Measurements from ENCODE around the gene MIEF2. TPM values are rescaled to one million over a fixed set of nuclear protein-coding genes. Genes with fewer than 3 reads are reported as not detected.

Gene MIEF2
- polyA plus RNA-seq, 1 donor from 2014 or later, result 74.9 TPM

- Histone ChIP-seq H3K9me2 (ENCODE audit: insufficient read depth, low read length) (no peaks in the 10 kb centered on the region), H3K27ac (ENCODE audit: low read length) (no peak overlapping the region), H2AFZ (ENCODE audit: low read depth, low read length) (no peak overlapping the region), H3F3A (ENCODE audit: insufficient read depth, low read length, poor library complexity, severe bottlenecking) (no peaks in the 10 kb centered on the region), H3K79me2 (replicated peaks; ENCODE audit: insufficient read depth, low read length) (no peaks in the 10 kb centered on the region), H3K4me3 (ENCODE audit: low read length) (no peak overlapping the region), H3K36me3 (ENCODE audit: insufficient read depth, low read length) (no peaks in the 10 kb centered on the region), H3K4me2 (ENCODE audit: low read length) (no peak overlapping the region), H3K27me3 (ENCODE audit: insufficient read depth, low read depth, low read length) (no peaks in the 10 kb centered on the region), H4K20me1 (ENCODE audit: insufficient read depth) (no peaks in the 10 kb centered on the region), H3K9me3 (ENCODE audit: low read length) (no peaks in the 10 kb centered on the region), H3K9ac (ENCODE audit: low read length) (no peak overlapping the region)
- no peak for TF ChIP-seq RAD21 (conservative IDR thresholded peaks at IDR 0.05)
- TF ChIP-seq POLR2AphosphoS5 (IDR thresholded peaks at IDR 0.05), result no peak
- no peak for TF ChIP-seq MXI1 (conservative IDR thresholded peaks at IDR 0.05; ENCODE audit: poor library complexity, severe bottlenecking)
- TF ChIP-seq SMC3 (conservative IDR thresholded peaks at IDR 0.05; ENCODE audit: poor library complexity), result no peak
- TF ChIP-seq TAF1 (IDR thresholded peaks at IDR 0.05; ENCODE audit: low read depth), result no peak
Observed at GRCh38 chr17:18280766-18281371, 20.4 kb downstream of the MIEF2 start.

DNA sequence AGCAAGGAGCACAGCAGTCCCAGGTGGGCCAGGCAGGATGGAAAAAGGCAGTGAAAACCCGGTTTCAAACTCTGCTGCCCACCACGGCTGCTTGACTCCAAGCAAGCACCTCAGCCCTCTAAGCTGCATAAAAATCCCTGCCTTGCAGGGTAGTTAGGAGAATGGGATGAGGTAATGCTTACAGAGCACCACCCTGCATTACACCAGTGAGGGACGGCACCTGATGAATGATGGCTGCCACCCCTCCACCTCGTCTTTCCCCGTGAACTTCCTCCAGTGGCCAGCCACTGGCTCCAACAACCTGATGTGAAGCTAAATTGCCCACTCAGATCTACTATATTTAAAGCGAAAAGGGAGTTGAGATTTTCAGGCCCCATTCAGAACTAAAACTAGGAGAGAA is 21.3 kb downstream of the MIEF2 start:
- no peak for TF ChIP-seq MXI1 (conservative IDR thresholded peaks at IDR 0.05; ENCODE audit: poor library complexity, severe bottlenecking)
- TF ChIP-seq EZH2 (IDR thresholded peaks at IDR 0.05; ENCODE audit: borderline replicate concordance, insufficient read depth, low read length, poor library complexity, severe bottlenecking), result no peak
- Histone ChIP-seq H3K79me2 (replicated peaks; ENCODE audit: insufficient read depth, low read length) (no peaks in the 10 kb centered on the region), H3F3A (ENCODE audit: insufficient read depth, low read length, poor library complexity, severe bottlenecking) (no peaks in the 10 kb centered on the region), H3K4me2 (ENCODE audit: low read length) (no peak overlapping the region), H3K9me3 (ENCODE audit: low read length) (no peaks in the 10 kb centered on the region), H3K36me3 (ENCODE audit: insufficient read depth, low read length) (no peaks in the 10 kb centered on the region), H3K9me2 (ENCODE audit: insufficient read depth, low read length) (no peaks in the 10 kb centered on the region), H3K27me3 (ENCODE audit: insufficient read depth, low read depth, low read length) (no peaks in the 10 kb centered on the region), H4K20me1 (ENCODE audit: insufficient read depth) (no peaks in the 10 kb centered on the region), H3K27ac (ENCODE audit: low read length) (no peak overlapping the region), H3K4me3 (ENCODE audit: low read length) (no peak overlapping the region), H2AFZ (ENCODE audit: low read depth, low read length) (no peak overlapping the region), H3K9ac (ENCODE audit: low read length) (no peak overlapping the region)

- TF ChIP-seq EP300 (conservative IDR thresholded peaks at IDR 0.05; ENCODE audit: poor library complexity, severe bottlenecking), result no peak
- H3K4me3 ChIP-seq (ENCODE audit: low read length), result no peak overlapping the region
- H3K9me3 ChIP-seq (ENCODE audit: low read length), result no peaks in the 10 kb centered on the region
- no peaks in the 10 kb centered on the region for H3F3A ChIP-seq (ENCODE audit: insufficient read depth, low read length, poor library complexity, severe bottlenecking)
- H3K79me2 ChIP-seq (replicated peaks; ENCODE audit: insufficient read depth, low read length), result no peaks in the 10 kb centered on the region
- no peaks in the 10 kb centered on the region for H4K20me1 ChIP-seq (ENCODE audit: insufficient read depth)
- no peaks in the 10 kb centered on the region for H3K27me3 ChIP-seq (ENCODE audit: insufficient read depth, low read depth, low read length)
- H2AFZ ChIP-seq (ENCODE audit: low read depth, low read length), result no peak overlapping the region
- H3K27ac ChIP-seq (ENCODE audit: low read length), result no peak overlapping the region
- no peaks in the 10 kb centered on the region for H3K36me3 ChIP-seq (ENCODE audit: insufficient read depth, low read length)
- no peaks in the 10 kb centered on the region for H3K9me2 ChIP-seq (ENCODE audit: insufficient read depth, low read length)
- no peak overlapping the region for H3K9ac ChIP-seq (ENCODE audit: low read length)
- H3K4me2 ChIP-seq (ENCODE audit: low read length), result no peak overlapping the region
Observed at GRCh38 chr17:18285296-18285695, 24.8 kb downstream of the MIEF2 start.

GRCh38 chr17:18291718-18292540 is 31.5 kb downstream of the MIEF2 start:
- Histone ChIP-seq H3K36me3 (ENCODE audit: insufficient read depth, low read length) (peaks cover 3% of the 10 kb centered on the region), H4K20me1 (ENCODE audit: insufficient read depth) (no peaks in the 10 kb centered on the region), H3K4me2 (ENCODE audit: low read length) (no peak overlapping the region), H2AFZ (ENCODE audit: low read depth, low read length) (no peak overlapping the region), H3K9ac (ENCODE audit: low read length) (no peak overlapping the region), H3K79me2 (replicated peaks; ENCODE audit: insufficient read depth, low read length) (no peaks in the 10 kb centered on the region), H3K9me3 (ENCODE audit: low read length) (no peaks in the 10 kb centered on the region), H3K9me2 (ENCODE audit: insufficient read depth, low read length) (no peaks in the 10 kb centered on the region), H3K27me3 (ENCODE audit: insufficient read depth, low read depth, low read length) (no peaks in the 10 kb centered on the region), H3K4me3 (ENCODE audit: low read length) (no peak overlapping the region), H3F3A (ENCODE audit: insufficient read depth, low read length, poor library complexity, severe bottlenecking) (no peaks in the 10 kb centered on the region), H3K27ac (ENCODE audit: low read length) (no peak overlapping the region)
- TF ChIP-seq EP300 (conservative IDR thresholded peaks at IDR 0.05; ENCODE audit: poor library complexity, severe bottlenecking) (no peak), EZH2 (IDR thresholded peaks at IDR 0.05; ENCODE audit: borderline replicate concordance, insufficient read depth, low read length, poor library complexity, severe bottlenecking) (no peak), RAD21 (conservative IDR thresholded peaks at IDR 0.05) (no peak), SMC3 (conservative IDR thresholded peaks at IDR 0.05; ENCODE audit: poor library complexity) (no peak), MXI1 (conservative IDR thresholded peaks at IDR 0.05; ENCODE audit: poor library complexity, severe bottlenecking) (no peak), TAF1 (IDR thresholded peaks at IDR 0.05; ENCODE audit: low read depth) (no peak)
- TF ChIP-seq, protein P1, sequence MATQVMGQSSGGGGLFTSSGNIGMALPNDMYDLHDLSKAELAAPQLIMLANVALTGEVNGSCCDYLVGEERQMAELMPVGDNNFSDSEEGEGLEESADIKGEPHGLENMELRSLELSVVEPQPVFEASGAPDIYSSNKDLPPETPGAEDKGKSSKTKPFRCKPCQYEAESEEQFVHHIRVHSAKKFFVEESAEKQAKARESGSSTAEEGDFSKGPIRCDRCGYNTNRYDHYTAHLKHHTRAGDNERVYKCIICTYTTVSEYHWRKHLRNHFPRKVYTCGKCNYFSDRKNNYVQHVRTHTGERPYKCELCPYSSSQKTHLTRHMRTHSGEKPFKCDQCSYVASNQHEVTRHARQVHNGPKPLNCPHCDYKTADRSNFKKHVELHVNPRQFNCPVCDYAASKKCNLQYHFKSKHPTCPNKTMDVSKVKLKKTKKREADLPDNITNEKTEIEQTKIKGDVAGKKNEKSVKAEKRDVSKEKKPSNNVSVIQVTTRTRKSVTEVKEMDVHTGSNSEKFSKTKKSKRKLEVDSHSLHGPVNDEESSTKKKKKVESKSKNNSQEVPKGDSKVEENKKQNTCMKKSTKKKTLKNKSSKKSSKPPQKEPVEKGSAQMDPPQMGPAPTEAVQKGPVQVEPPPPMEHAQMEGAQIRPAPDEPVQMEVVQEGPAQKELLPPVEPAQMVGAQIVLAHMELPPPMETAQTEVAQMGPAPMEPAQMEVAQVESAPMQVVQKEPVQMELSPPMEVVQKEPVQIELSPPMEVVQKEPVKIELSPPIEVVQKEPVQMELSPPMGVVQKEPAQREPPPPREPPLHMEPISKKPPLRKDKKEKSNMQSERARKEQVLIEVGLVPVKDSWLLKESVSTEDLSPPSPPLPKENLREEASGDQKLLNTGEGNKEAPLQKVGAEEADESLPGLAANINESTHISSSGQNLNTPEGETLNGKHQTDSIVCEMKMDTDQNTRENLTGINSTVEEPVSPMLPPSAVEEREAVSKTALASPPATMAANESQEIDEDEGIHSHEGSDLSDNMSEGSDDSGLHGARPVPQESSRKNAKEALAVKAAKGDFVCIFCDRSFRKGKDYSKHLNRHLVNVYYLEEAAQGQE (IDR thresholded peaks at IDR 0.05; ENCODE audit: borderline replicate concordance), result no peak
- TF ChIP-seq, protein P2, sequence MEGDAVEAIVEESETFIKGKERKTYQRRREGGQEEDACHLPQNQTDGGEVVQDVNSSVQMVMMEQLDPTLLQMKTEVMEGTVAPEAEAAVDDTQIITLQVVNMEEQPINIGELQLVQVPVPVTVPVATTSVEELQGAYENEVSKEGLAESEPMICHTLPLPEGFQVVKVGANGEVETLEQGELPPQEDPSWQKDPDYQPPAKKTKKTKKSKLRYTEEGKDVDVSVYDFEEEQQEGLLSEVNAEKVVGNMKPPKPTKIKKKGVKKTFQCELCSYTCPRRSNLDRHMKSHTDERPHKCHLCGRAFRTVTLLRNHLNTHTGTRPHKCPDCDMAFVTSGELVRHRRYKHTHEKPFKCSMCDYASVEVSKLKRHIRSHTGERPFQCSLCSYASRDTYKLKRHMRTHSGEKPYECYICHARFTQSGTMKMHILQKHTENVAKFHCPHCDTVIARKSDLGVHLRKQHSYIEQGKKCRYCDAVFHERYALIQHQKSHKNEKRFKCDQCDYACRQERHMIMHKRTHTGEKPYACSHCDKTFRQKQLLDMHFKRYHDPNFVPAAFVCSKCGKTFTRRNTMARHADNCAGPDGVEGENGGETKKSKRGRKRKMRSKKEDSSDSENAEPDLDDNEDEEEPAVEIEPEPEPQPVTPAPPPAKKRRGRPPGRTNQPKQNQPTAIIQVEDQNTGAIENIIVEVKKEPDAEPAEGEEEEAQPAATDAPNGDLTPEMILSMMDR (IDR thresholded peaks at IDR 0.05; ENCODE audit: poor library complexity, severe bottlenecking), result no peak
